Measurements from ENCODE around the gene ZCCHC24. TPM values are rescaled to one million over a fixed set of nuclear protein-coding genes. Genes with fewer than 3 reads are reported as not detected.

The ZCCHC24 gene
- total and polyA plus RNA-seq, 2 of the 8 experiments (the other 6 are each of a cell fraction or from before 2014, with no cell fraction given) = 3.9 to 6.9 TPM

Other genes starting within 250 kb of the ZCCHC24 start
- 70.2 and 74.9 TPM in 2 replicates for gene PPIF, start 98.2 kb downstream of the ZCCHC24 start, total RNA-seq (2021; fragmentation: NEBNext Ultra II Directional; extraction: Animal tissue kit (Norgen Biotek cat#: 25700))
- gene PPIF, start 98.2 kb downstream of the ZCCHC24 start, polyA plus RNA-seq (2011; rRNA removed) = 77.6 and 107 TPM in 2 replicates
- 1.7 and 2.0 TPM in 2 replicates for gene EIF5AL1, start 66.9 kb upstream of the ZCCHC24 start, total RNA-seq (2021; fragmentation: NEBNext Ultra II Directional; extraction: Animal tissue kit (Norgen Biotek cat#: 25700))
- 2.0 and 2.2 TPM in 2 replicates for gene EIF5AL1, start 66.9 kb upstream of the ZCCHC24 start, polyA plus RNA-seq (2011; rRNA removed)
- gene SFTPA2, start 114.8 kb upstream of the ZCCHC24 start, total RNA-seq (2021; fragmentation: NEBNext Ultra II Directional; extraction: Animal tissue kit (Norgen Biotek cat#: 25700)) = not detected in 2 replicates
- gene SFTPA2, start 114.8 kb upstream of the ZCCHC24 start, polyA plus RNA-seq (2011; rRNA removed) = not detected in 2 replicates
- not detected in 2 replicates for gene SFTPA1, start 165.3 kb upstream of the ZCCHC24 start, total RNA-seq (2021; fragmentation: NEBNext Ultra II Directional; extraction: Animal tissue kit (Norgen Biotek cat#: 25700))
- gene SFTPA1, start 165.3 kb upstream of the ZCCHC24 start, polyA plus RNA-seq (2011; rRNA removed) = not detected in 2 replicates